Gastrocnemius medialis (tissue), 4 donors: ENCODE data around the gene ODAD4. TPM values are rescaled to one million over a fixed set of nuclear protein-coding genes. Genes with fewer than 3 reads are reported as not detected.

ENCODE experiments used
- ATAC-seq, 2 donors: fragments of 150-250 bp; one replicate each; pipeline ENCODE4 v1.9.1; 2016
- DNase-seq, 2 donors: peaks; one replicate each; pipeline ENCODE4 v3.0.0-alpha.2; 2019
- H3K27ac ChIP-seq, 4 donors: fragments of 200-600 bp; sonication (generic); 1 replicate in 1 of 4; 2 replicates in 3 of 4; pipeline ENCODE4 v1.5.1; 2016 to 2018; ENCODE audit warnings: mild to moderate bottlenecking in 2 of 4, moderate library complexity in 1 of 4
- H3K27me3 ChIP-seq, 3 donors: fragments of 200-600 bp; sonication (generic) in 2 of 3; 1 replicate in 1 of 3; 2 replicates in 2 of 3; pipeline versions ENCODE4 v1.5.1 to v1.6.0; 2016 to 2019; ENCODE audit warnings: mild to moderate bottlenecking in 1 of 3, moderate library complexity in 1 of 3
- H3K36me3 ChIP-seq, 2 donors: fragments of 200-600 bp; sonication (generic) in 1 of 2; one replicate each; pipeline ENCODE4 v1.5.1; 2017 to 2018
- H3K4me1 ChIP-seq, 2 donors: fragments of 200-600 bp; sonication (generic) in 1 of 2; one replicate each; pipeline ENCODE4 v1.5.1; 2016 to 2017; ENCODE audit warnings: mild to moderate bottlenecking in 2 of 2
- H3K4me3 ChIP-seq, 4 donors: fragments of 200-600 bp; sonication (generic) in 3 of 4; 1 replicate in 1 of 4; 2 replicates in 3 of 4; pipeline ENCODE4 v1.5.1; 2016 to 2019; ENCODE audit warnings: mild to moderate bottlenecking in 2 of 4
- H3K9me3 ChIP-seq, 3 donors: fragments of 200-600 bp; sonication (generic) in 2 of 3; 1 replicate in 1 of 3; 2 replicates in 2 of 3; pipeline ENCODE4 v1.5.1; 2016 to 2019
- CTCF ChIP-seq, 5 experiments: fragments of 450-650 bp in 3 of 5; fragments of 200-600 bp in 2 of 5; sonication (generic) in 2 of 5; IDR thresholded peaks in 4 of 5; conservative IDR thresholded peaks in 1 of 5; 1 replicate in 4 of 5; 2 replicates in 1 of 5; pipeline ENCODE4 v1.5.1; 2016 to 2019; ENCODE audit warnings: antibody characterized with exemption in 5 of 5, mild to moderate bottlenecking in 3 of 5, moderate library complexity in 3 of 5
- POLR2A ChIP-seq, 2 donors: fragments of 450-650 bp; IDR thresholded peaks; one replicate each; pipeline ENCODE4 v1.6.1; 2017; ENCODE audit warnings: antibody characterized with exemption in 2 of 2, mild to moderate bottlenecking in 2 of 2, moderate library complexity in 2 of 2
- in situ Hi-C, 4 donors: fragments of 200-750 bp; cut with MboI; loops; one replicate each; pipeline versions ENCODE4 v1.15.0 to v1.8.0; 2017; ENCODE audit warnings: low sequenced_read_pairs in 4 of 4
- intact Hi-C: fragments of 100-400 bp; cut with DNase I; formaldehyde crosslinking; loops from one replicate; pipeline ENCODE4 v1.15.1; 2023; ENCODE audit warnings: low total_unique reads
- total RNA-seq, 4 donors: library from RNA; depleted of rRNA; stranded (reverse); fragments of >200 nt; gene quantifications; one replicate each; pipeline versions ENCODE4 v1.1.0 to v1.2.3, GENCODE V29; 2016

Gene ODAD4
- total RNA-seq, 4 donors from 2014 or later, result 0.13 to 1.3 (median 0.20) TPM; not detected in 1

DNA sequence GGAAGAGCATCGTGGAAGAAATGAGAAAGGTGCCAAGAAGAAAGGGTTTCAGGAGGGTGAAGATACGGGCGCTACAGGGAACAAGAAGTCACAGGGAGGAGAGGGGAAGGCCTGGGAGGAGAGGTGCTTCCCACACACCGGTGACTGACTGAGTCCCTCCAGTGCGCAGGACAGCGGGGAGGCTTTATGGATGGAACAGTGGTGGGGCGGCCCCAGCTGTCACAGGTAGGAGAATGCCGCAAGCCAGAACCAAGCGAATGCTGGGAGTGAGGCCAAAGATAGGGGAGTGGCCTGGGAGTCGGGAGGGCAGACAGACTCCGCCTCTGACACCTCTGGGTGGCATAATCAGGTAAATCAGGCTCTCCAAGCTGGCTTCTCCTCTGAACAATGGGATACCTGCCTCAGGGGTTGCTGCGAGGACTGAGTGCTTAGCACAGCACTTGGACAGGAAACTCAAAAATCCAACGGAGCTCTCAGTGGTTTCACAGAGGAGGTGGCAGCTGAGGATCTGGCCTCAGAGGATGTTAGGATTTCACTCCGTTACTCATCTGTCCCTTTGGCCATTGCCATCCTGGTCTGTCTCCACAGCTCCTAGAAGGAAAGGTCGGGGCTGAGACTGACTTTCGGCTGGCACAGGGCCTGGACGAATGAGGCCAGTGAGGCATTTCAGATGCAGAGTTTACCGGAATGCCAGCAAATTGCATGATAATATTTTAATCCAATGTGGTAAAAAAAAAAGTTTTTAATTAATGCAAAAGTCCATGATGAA is 35.5 kb downstream of the ODAD4 start:
- intact Hi-C loops, result loop anchor here (1.0 to 2.0 kb wide), 5 partner anchors 36 to 189 kb away; partner anchors contain the start of genes DHX58, DNAJC7, ODAD4 and RAB5C
- Histone ChIP-seq H3K36me3 (peaks cover 0 to 18% of the 10 kb centered on the region in 2 donors), H3K27me3 (no peaks in the 10 kb centered on the region), H3K4me3 (peak overlapping the region; percentile 86 to 97 (median 92)), H3K27ac (peak overlapping the region; percentile 91 to 95 (median 92)), H3K9me3 (no peaks in the 10 kb centered on the region), H3K4me1 (peaks cover 24 to 27% of the 10 kb centered on the region in 2 donors)
- DNase-seq (peak in 1 of 2 donors; percentile 62), ATAC-seq (peak; percentile 53 to 55)
- in situ Hi-C loops, result loop anchor here in 2 of 4 donors (10.0 kb wide), 1 partner anchor 149 kb away; the partner anchor contains the start of gene DHX58 (in 2 of the 2)
- TF ChIP-seq CTCF (IDR thresholded peaks at IDR 0.05 in 4 of 5, conservative IDR thresholded peaks at IDR 0.05 in 1 of 5) (no peak), POLR2A (IDR thresholded peaks at IDR 0.05) (no peak)

- H3K4me3 ChIP-seq, result peak within 1 kb of the TSS; percentile 86 to 97 (median 92)
- TF ChIP-seq POLR2A (IDR thresholded peaks at IDR 0.05), result peak; percentile 85 to 89
- peak in 1 of 5 experiments; percentile 9 for TF ChIP-seq CTCF (IDR thresholded peaks at IDR 0.05 in 4 of 5, conservative IDR thresholded peaks at IDR 0.05 in 1 of 5)
- peaks cover 0 to 18% of the 10 kb centered on the region in 2 donors for H3K36me3 ChIP-seq
- H3K4me1 ChIP-seq, result peaks cover 24 to 27% of the 10 kb centered on the region in 2 donors
- no peaks in the 10 kb centered on the region for H3K27me3 ChIP-seq
- ATAC-seq (peak; percentile 79 to 86), DNase-seq (peak; percentile 80 to 89)
- no peaks in the 10 kb centered on the region for H3K9me3 ChIP-seq
- intact Hi-C loops, result loop anchor here (1.0 to 2.0 kb wide), 5 partner anchors 36 to 188 kb away; partner anchors contain the start of genes DHX58, DNAJC7, ODAD4 and RAB5C
- in situ Hi-C loops, result loop anchor here in 2 of 4 donors (10.0 kb wide), 1 partner anchor 148 kb away; the partner anchor contains the start of gene DHX58 (in 2 of the 2)
- peak within 1 kb of the TSS; percentile 91 to 95 (median 92) for H3K27ac ChIP-seq
Measured at GRCh38 chr17:41966463-41967140, 36.2 kb downstream of the ODAD4 start, which contains the start of gene CNP. Gene CNP (plus strand): TSS chr17:41966795. CDS start chr17:41966885, 90 bp downstream.

DNA sequence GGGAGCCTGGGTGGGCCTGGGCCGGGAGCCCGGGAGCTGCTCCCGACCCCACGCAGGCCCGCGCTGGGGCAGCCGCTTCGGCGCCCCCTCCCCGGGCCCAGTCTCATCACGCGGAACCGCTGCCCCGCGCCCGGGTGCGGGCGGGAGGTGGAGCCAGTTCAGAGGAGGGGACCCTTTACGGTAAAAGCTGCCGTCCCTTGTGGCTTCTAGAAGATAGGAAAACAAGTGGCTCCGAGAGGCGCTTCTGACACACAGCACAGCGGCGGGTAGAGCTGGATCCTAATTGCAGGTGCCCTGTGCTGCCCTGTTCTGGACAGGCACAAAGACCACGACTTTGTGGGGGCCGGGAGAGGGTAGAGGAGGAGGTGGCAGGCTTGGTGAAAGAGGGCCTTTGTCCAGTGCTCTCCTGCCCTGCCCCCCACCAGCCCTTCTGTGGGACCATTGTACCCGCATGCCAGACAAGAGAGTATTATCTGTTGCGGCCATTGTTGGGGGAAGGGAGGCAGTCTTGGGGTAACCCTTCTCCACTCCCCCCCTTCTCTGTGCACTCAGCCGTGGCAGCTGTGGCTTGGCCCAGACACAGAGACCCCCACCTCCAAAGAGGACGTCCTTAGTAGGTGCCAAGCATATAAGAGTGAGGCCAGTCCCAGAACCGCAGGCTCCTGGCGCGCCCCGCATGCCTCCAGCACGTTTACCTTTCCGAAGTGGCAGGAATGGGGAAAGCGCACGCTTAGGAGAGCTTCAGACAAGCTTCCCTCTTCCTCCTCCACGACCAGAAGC is 36.9 kb downstream of the ODAD4 start:
- Histone ChIP-seq H3K27ac (peak overlapping the region; percentile 91 to 95 (median 92)), H3K36me3 (peaks cover 0 to 18% of the 10 kb centered on the region in 2 donors), H3K4me3 (peak overlapping the region; percentile 86 to 97 (median 92)), H3K9me3 (no peaks in the 10 kb centered on the region), H3K4me1 (peaks cover 30 to 31% of the 10 kb centered on the region in 2 donors), H3K27me3 (no peaks in the 10 kb centered on the region)
- intact Hi-C loops (loop anchor here (2.0 kb wide), 3 partner anchors 49 to 187 kb away; partner anchors contain the start of genes DHX58, DNAJC7 and RAB5C), in situ Hi-C loops (loop anchor here in 2 of 4 donors (10.0 kb wide), 1 partner anchor 147 kb away; the partner anchor contains the start of gene DHX58 (in 2 of the 2))
- DNase-seq, result peak in 1 of 2 donors; percentile 32
- TF ChIP-seq POLR2A (IDR thresholded peaks at IDR 0.05) (no peak), CTCF (IDR thresholded peaks at IDR 0.05 in 4 of 5, conservative IDR thresholded peaks at IDR 0.05 in 1 of 5) (no peak)
- ATAC-seq, result peak in 1 of 2 donors; percentile 1
